ENCODE measurements around the gene CREBBP.

GRCh38 chr16:3909791-3910583 is 29.5 kb upstream of the CREBBP start:
- TF ChIP-seq POLR2A (IDR thresholded peaks at IDR 0.05; ENCODE audit: low read length) (no peak), GATA1 (IDR thresholded peaks at IDR 0.05; ENCODE audit: low read depth, low read length) (no peak)

All from erythroblast (primary cell).